Measurements from ENCODE around the gene TRAPPC2L.

The TRAPPC2L gene

DNA sequence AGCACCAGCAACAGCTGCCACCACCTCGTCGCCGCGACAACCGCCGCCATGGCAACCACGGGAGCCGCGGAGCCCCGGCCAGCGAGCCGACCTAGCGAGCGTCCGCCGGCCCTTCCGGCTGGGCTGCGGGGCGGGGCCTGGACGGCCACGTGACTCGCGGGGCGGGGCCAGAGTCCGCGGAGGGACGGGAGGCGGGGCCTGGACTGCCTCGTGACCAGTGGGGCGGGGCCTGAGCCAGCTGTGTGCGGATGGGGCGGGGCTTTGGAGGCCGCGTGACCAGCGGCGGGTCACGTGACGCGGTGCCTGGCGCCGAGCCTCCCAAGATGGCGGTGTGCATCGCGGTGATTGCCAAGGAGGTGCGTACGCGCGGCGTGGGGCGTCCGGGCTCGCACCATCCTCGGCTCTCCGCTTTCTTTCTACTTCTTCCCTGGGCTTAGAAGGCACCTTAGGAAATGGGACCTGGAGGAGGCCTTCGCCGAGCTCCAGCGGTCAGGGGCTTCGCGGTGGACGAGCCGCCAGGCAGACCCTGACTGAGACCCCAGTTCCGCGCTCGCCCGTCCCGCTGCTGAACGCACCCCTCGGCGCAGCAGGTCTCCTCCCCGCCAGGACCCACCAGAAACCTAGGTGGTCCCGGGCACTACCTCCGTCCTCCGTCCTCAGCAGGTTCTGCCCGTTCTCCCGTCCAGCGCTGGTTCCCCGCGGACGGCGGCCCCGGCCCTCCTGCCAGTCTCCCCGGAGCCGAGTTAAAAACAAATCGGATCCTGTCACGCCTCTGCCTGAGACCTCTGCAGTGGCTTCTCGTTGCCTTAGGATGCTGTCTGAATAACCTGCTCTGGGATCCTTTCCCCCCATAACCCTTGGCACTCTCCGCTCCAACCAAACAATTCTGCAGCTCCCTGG, at the start of gene TRAPPC2L, which contains the start of gene GALNS:
Gene TRAPPC2L (plus strand): TSS at position 300 of the 900 bp plus-strand sequence. CDS start 24 bp downstream, at position 324.
Gene GALNS (minus strand): TSS at position 120 of the 900 bp plus-strand sequence. CDS start 70 bp downstream, at position 50.
- DNase-seq: peak; percentile 97

- DNase-seq: no peak
These were observed 49.7 kb upstream of the TRAPPC2L start for GRCh38 chr16:88807142-88807625.

- DNase-seq: no peak
These were observed 49.1 kb upstream of the TRAPPC2L start for GRCh38 chr16:88807626-88808453.

GRCh38 chr16:88809068-88809675, 47.8 kb upstream of the TRAPPC2L start:
- no peak for DNase-seq

DNA sequence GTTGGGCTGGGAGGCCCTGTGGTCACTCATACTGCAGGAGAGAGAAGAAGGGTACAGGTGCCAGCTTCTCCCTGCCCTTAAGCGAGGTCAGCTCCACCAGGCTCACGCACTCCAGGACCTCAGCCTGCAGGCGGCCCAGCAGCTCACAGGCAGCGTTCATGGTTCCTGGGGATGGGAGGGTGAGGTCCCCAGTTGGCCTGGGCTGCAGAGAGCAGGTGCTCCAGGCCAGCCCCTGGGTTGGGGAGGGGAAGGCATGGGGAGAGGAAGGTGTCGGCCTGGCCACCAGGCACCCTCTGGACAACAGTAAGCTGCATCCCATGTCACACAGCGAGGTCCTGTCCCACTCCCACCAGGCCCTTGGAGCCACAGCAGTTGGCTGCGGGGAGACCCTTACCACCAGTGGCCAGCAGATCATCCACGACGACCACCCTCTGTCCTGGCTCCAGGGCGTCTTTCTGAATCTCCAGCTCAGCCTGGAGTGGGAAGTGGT, 47.2 kb upstream of the TRAPPC2L start:
- DNase-seq: no peak

- DNase-seq: no peak
These were observed 46.6 kb upstream of the TRAPPC2L start for GRCh38 chr16:88810166-88810911.

- DNase-seq: peak; percentile 84
These were observed 45.8 kb upstream of the TRAPPC2L start for GRCh38 chr16:88810912-88811768.

DNA sequence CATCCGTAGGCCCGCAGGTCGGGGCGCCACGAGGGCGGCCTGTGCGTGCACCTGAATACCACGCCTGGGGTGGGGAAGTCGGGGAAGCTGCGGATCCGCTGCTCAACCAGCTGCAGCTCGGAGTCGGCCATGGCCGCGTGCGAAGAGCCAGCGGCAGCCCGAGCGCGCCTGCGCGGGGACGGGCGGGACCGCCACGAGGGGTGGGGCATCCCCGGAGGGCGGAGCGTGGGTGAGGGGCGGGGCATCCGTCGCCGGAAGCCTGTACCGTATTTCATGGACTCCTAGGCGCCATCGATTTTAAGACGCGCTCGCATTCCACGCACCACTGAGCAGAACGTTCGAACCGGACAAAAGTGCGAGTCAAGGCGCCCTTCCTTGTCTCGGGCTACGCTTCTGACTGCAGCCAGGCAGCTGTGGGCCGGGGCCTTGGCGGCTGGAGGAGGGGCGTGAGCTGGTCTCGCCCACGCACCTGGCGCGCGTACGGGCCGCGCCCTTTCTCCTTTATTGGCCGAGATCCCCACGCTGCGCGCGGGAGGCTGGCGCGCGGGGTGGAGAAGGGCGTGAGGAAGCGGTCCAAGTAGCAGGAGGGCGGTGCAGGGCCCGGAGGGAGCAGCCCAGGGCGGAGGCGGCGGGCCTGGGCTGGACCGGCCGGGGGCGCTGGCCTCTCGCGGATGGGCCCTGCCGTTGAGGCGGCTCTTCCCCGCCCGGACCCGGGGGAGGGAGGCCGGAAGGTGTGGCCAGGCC, 45.0 kb upstream of the TRAPPC2L start, which contains the start of gene APRT:
Gene APRT (minus strand): TSS at position 160 of the 744 bp plus-strand sequence. CDS start 29 bp downstream, at position 131.
- peak; percentile 83 for DNase-seq

GRCh38 chr16:88812513-88813268, 44.2 kb upstream of the TRAPPC2L start:
- no peak for DNase-seq

- DNase-seq: no peak
These were observed 43.4 kb upstream of the TRAPPC2L start for GRCh38 chr16:88813269-88814143.

- DNase-seq: no peak
These were observed 42.8 kb upstream of the TRAPPC2L start for GRCh38 chr16:88814144-88814502.

- DNase-seq: no peak
These were observed 41.7 kb upstream of the TRAPPC2L start for GRCh38 chr16:88815227-88815626.

- DNase-seq: peak; percentile 58
These were observed 40.9 kb upstream of the TRAPPC2L start for GRCh38 chr16:88815901-88816589.

GRCh38 chr16:88816736-88817535, 40.0 kb upstream of the TRAPPC2L start:
- DNase-seq: no peak

- no peak for DNase-seq
These were observed 38.9 kb upstream of the TRAPPC2L start for GRCh38 chr16:88817785-88818574.

DNA sequence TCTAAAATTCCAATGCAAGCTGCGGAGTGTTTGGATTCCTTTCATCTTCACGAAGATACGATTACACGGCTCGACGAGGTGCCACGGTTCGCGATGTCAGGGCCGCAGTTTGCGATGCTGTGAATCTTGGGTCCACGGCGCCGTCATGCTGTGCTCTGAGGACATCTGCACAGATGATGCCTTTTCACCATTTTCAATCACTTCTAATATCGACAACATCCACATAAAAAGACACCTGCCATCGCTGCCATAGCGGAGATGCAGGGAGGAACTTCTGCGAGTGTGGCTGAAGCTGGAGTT, 38.4 kb upstream of the TRAPPC2L start:
- no peak for DNase-seq

Data from COR-L47 (cell line).